Globus pallidus (tissue), 1 donor: ENCODE results near the gene DDX6.

Source experiments
- DNase-seq: peaks from one replicate; pipeline ENCODE4 v3.0.0-alpha.2; 2015; ENCODE audit warnings: low spot score

Gene DDX6

DNA sequence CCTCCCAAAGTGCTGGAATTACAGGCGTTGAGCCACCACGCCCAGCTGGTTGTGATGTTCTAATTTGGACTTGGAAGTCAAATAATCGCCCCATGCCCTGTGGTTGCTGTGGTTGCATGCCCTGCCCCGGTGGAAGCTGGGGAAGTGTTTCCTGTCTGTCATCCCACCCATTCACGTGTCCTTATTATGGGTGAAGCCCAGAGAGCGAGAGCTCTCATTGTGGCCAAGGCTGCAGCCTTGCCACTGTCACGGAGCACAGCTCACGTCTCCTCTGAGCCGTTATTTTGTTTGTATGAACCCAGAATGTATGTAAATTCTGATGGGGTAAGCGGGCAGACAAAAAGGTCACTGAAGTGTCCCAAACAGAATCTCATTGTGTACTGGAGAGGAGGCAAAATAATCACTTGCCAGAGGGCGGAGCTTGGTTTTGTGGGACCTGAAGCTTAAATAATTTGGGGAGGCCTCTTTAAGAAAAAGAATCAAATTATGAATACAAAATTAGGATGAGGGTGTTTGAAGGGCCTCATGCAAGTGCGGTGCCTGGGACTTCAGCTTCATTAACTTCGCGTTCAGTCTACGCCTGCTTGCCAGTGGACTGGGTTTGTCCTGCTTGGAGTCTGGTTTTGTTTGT, 85.7 kb downstream of the DDX6 start:
- peak; percentile 84 for DNase-seq

DNA sequence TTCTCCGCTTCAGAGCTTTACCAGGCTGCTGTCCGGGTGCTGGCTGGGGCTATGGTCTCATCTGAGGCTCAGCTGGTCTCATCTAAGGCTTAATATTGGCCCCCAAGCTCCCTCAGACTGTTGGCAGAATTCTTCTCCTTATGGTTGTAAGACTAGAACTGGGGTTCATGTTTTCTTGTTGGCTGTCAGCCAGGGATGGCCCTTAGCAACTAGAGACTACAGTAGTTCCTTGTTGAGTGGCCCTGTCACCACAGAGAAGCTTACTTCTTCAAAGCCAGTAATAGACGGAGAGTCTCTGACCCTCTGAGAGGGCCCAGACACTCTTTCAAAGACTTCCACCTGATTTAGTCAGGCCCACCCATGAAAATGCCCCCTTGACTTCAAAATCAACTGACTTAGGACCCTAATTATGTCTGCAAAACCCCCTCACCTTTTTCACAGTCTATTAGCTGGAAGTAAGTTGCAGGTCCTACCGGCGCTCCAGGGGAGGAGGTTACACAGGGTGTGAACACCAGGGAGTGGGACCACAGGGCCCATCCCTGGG, 87.3 kb downstream of the DDX6 start:
- DNase-seq, result peak; percentile 57

DNA sequence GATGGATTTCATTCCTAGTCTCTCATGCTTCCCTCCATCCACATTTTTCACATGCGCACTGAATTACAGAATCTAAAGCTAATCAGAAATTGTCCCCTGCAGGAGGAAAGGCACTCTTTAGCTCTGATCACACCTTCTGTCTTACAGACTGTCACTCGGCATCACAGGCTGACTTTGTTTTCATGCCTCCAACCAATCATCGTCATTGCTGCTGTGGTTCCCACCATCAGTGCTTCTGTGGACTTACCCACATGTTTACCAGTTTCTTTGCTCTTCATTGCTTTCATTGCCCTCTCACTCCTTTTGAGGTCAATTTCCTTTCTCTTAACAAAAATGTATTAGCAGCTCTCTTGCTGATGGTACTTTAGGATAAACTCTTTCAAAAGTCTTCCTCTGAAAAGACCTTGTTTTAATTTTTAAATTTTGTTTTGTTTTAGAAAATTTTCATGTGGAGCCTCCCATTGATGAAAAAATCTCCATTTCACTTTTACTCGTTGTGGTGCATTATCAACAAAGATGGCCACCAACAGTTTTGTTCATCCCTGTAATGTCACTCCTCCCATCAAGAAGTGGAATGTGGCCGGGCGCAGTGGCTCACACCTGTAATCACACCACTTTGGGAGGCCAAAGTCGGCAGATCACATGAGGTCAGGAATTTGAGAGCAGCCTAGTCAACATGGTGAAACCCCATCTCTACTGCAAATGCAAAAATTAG, 91.3 kb downstream of the DDX6 start:
- DNase-seq, result no peak
